ENCODE results near the gene RBMX.
"Not testable (repeated sequence)": the region's sequence is repeated elsewhere in the genome, so short reads cannot be mapped to it uniquely, and the experiment has no call there.

- TF ChIP-seq POLR2A, CTCF, EP300 (IDR thresholded peaks at IDR 0.05): not testable (repeated sequence)
These were observed 19.5 kb upstream of the RBMX start for GRCh38 chrX:136900071-136900470.
